WTC11 (cell line): ENCODE results near the gene TEP1. TPM values are rescaled to one million over a fixed set of nuclear protein-coding genes. Genes with fewer than 3 reads are reported as not detected.

Experiments used
- ATAC-seq: fragments of 200-7000 bp; cut with Tn5 transposase; 2 replicates; pipeline ENCODE4 v1.10.0; 2021; ENCODE audit warnings: mild to moderate bottlenecking, moderate library complexity
- CTCF ChIA-PET: fragments of 300-600 bp; sonication (Branson Sonifier 250); formaldehyde crosslinking; loops from one replicate; lab custom pipeline; 2021; ENCODE audit warnings: antibody characterized with exemption; lab: Charles Lee
- POLR2A ChIA-PET: fragments of 350-600 bp; sonication (Branson Sonifier 250); formaldehyde crosslinking; loops from one replicate; lab custom pipeline; 2021; ENCODE audit warnings: antibody characterized with exemption; lab: Charles Lee
- DNase-seq: peaks from one replicate; pipeline ENCODE4 v3.0.0; 2021; ENCODE audit warnings: low spot score
- H3K27ac Mint-ChIP-seq: 2 replicates; pipeline ENCODE4 v1.8.0; 2021; ENCODE audit warnings: mixed read lengths
- H3K27me3 Mint-ChIP-seq: 2 replicates; pipeline ENCODE4 v1.8.0; 2021; ENCODE audit warnings: low read depth, mild to moderate bottlenecking, moderate library complexity, mixed read lengths
- H3K36me3 Mint-ChIP-seq: 2 replicates; pipeline ENCODE4 v1.8.0; 2021; ENCODE audit warnings: mixed read lengths
- H3K4me1 Mint-ChIP-seq: 2 replicates; pipeline ENCODE4 v1.8.0; 2022; ENCODE audit warnings: mixed read lengths
- H3K4me3 Mint-ChIP-seq: 2 replicates; pipeline ENCODE4 v1.8.0; 2021; ENCODE audit warnings: mild to moderate bottlenecking, moderate library complexity, mixed read lengths
- H3K9me3 Mint-ChIP-seq: 2 replicates; pipeline ENCODE4 v1.8.0; 2021; ENCODE audit warnings: mixed read lengths
- ATF1 ChIP-seq: sonication (generic); formaldehyde crosslinking; IDR thresholded peaks from 2 replicates; pipeline ENCODE4 v1.8.1; 2023; ENCODE audit warnings: mild to moderate bottlenecking, moderate library complexity, missing genetic modification reagents
- CREB1 ChIP-seq: sonication (generic); formaldehyde crosslinking; IDR thresholded peaks from 2 replicates; pipeline ENCODE4 v1.8.0; 2023; ENCODE audit warnings: mild to moderate bottlenecking, missing genetic modification reagents
- E2F1 ChIP-seq: sonication (generic); formaldehyde crosslinking; IDR thresholded peaks from 2 replicates; pipeline ENCODE4 v1.8.0; 2022; ENCODE audit warnings: mild to moderate bottlenecking, missing genetic modification reagents
- EMX1 ChIP-seq: fragments of 250-450 bp; sonication (Bioruptor Pico); IDR thresholded peaks from 2 replicates; pipeline ENCODE4 v1.8.0; 2021; ENCODE audit warnings: mild to moderate bottlenecking
- FOXJ3 ChIP-seq: sonication (generic); formaldehyde crosslinking; IDR thresholded peaks from 2 replicates; pipeline ENCODE4 v1.9.0; 2021; ENCODE audit warnings: missing genetic modification reagents, mild to moderate bottlenecking, borderline replicate concordance
- HMGA2 ChIP-seq: fragments of 250-450 bp; sonication (Bioruptor Pico); IDR thresholded peaks from 2 replicates; pipeline ENCODE4 v1.4.0; 2021; ENCODE audit warnings: mild to moderate bottlenecking, moderate library complexity
- HMGXB4 ChIP-seq: sonication (generic); formaldehyde crosslinking; IDR thresholded peaks from 2 replicates; pipeline ENCODE4 v1.8.1; 2023; ENCODE audit warnings: mild to moderate bottlenecking, moderate library complexity, missing genetic modification reagents
- IRF2 ChIP-seq: sonication (generic); formaldehyde crosslinking; IDR thresholded peaks from 2 replicates; pipeline ENCODE4 v1.8.0; 2022; ENCODE audit warnings: low read depth, missing genetic modification reagents, borderline replicate concordance
- MAX ChIP-seq: sonication (generic); formaldehyde crosslinking; IDR thresholded peaks from 2 replicates; pipeline ENCODE4 v1.8.0; 2022; ENCODE audit warnings: mild to moderate bottlenecking, missing genetic modification reagents
- NFYB ChIP-seq: sonication (generic); formaldehyde crosslinking; conservative IDR thresholded peaks from 2 replicates; pipeline ENCODE4 v1.8.0; 2022; ENCODE audit warnings: low read depth, missing genetic modification reagents
- PRDM15 ChIP-seq: sonication (generic); formaldehyde crosslinking; IDR thresholded peaks from 2 replicates; pipeline ENCODE4 v1.8.0; 2022; ENCODE audit warnings: missing genetic modification reagents
- PRRX2 ChIP-seq: fragments of 250-450 bp; sonication (Bioruptor Pico); IDR thresholded peaks from 2 replicates; pipeline ENCODE4 v1.8.0; 2021; ENCODE audit warnings: mild to moderate bottlenecking
- SP1 ChIP-seq: sonication (generic); formaldehyde crosslinking; conservative IDR thresholded peaks from 2 replicates; pipeline ENCODE4 v1.8.1; 2022; ENCODE audit warnings: missing genetic modification reagents
- TCF7 ChIP-seq: sonication (generic); formaldehyde crosslinking; IDR thresholded peaks from 2 replicates; pipeline ENCODE4 v1.8.0; 2022; ENCODE audit warnings: mild to moderate bottlenecking, low read depth, missing genetic modification reagents, moderate library complexity
- ZBTB21 ChIP-seq: sonication (generic); formaldehyde crosslinking; IDR thresholded peaks from 2 replicates; pipeline ENCODE4 v1.8.1; 2023; ENCODE audit warnings: mild to moderate bottlenecking, missing genetic modification reagents, borderline replicate concordance
- ZBTB43 ChIP-seq: sonication (generic); formaldehyde crosslinking; IDR thresholded peaks from 2 replicates; pipeline ENCODE4 v1.8.1; 2023; ENCODE audit warnings: mild to moderate bottlenecking, missing genetic modification reagents
- ZMAT4 ChIP-seq: fragments of 250-450 bp; sonication (Bioruptor Pico); IDR thresholded peaks from 2 replicates; pipeline ENCODE4 v1.9.0; 2021; ENCODE audit warnings: mild to moderate bottlenecking
- ZNF281 ChIP-seq: sonication (generic); formaldehyde crosslinking; IDR thresholded peaks from 2 replicates; pipeline ENCODE4 v1.8.0; 2023; ENCODE audit warnings: mild to moderate bottlenecking, missing genetic modification reagents
- ZNF396 ChIP-seq: fragments of 250-450 bp; sonication (Bioruptor Pico); IDR thresholded peaks from 2 replicates; pipeline ENCODE4 v1.8.0; 2021; ENCODE audit warnings: mild to moderate bottlenecking, moderate library complexity, borderline replicate concordance
- ZNF423 ChIP-seq: fragments of 250-450 bp; sonication (Bioruptor Pico); IDR thresholded peaks from 2 replicates; pipeline ENCODE4 v2.1.2; 2022; ENCODE audit warnings: mild to moderate bottlenecking, moderate library complexity
- total RNA-seq: library from RNA; stranded (reverse); gene quantifications from 3 replicates; pipeline ENCODE4 v1.2.3, GENCODE V29; 2021

The TEP1 gene
- total RNA-seq, 1 experiment from 2014 or later, result 16.0 TPM

GRCh38 chr14:20400589-20400964, 12.7 kb downstream of the TEP1 start:
- no peak overlapping the region for H3K4me3 Mint-ChIP-seq
- POLR2A ChIA-PET, result no interaction called here

GRCh38 chr14:20397511-20397910, 15.8 kb downstream of the TEP1 start:
- DNase-seq (no peak), ATAC-seq (no peak)
- Mint-ChIP-seq H3K4me1 (no peaks in the 10 kb centered on the region), H3K27me3 (no peaks in the 10 kb centered on the region), H3K27ac (no peak overlapping the region), H3K4me3 (no peak overlapping the region), H3K9me3 (no peaks in the 10 kb centered on the region), H3K36me3 (peaks cover 25% of the 10 kb centered on the region)
- ChIA-PET POLR2A (no interaction called here), CTCF (interaction anchor here (0.7 kb wide), 1 partner anchor 151 kb away, joined by 3 read pairs; no protein-coding TSS in a partner anchor)
- no peak for TF ChIP-seq E2F1
- no peak for TF ChIP-seq SP1 (CRISPR knock-in tag)
- no peak for TF ChIP-seq HMGA2 (CRISPR knock-in tag)
- TF ChIP-seq PRDM15 (CRISPR knock-in tag), result no peak
- no peak for TF ChIP-seq TCF7 (CRISPR knock-in tag)
- TF ChIP-seq ZBTB43 (CRISPR knock-in tag), result no peak
- no peak for TF ChIP-seq ZNF281 (CRISPR knock-in tag)
- no peak for TF ChIP-seq FOXJ3 (CRISPR knock-in tag)
- no peak for TF ChIP-seq IRF2 (CRISPR knock-in tag)
- TF ChIP-seq ZMAT4 (CRISPR knock-in tag), result no peak
- TF ChIP-seq MAX (CRISPR knock-in tag), result no peak
- no peak for TF ChIP-seq HMGXB4 (CRISPR knock-in tag)
- TF ChIP-seq NFYB (CRISPR knock-in tag), result no peak
- no peak for TF ChIP-seq ZBTB21 (CRISPR knock-in tag)
- TF ChIP-seq ZNF396 (CRISPR knock-in tag), result no peak
- TF ChIP-seq EMX1 (CRISPR knock-in tag), result no peak

More at GRCh38 chr14:20400589-20400964, 12.7 kb downstream of the TEP1 start:
- CTCF ChIA-PET, result no interaction called here
- ATAC-seq (no peak), DNase-seq (no peak)
- Mint-ChIP-seq H3K9me3 (no peaks in the 10 kb centered on the region), H3K27ac (no peak overlapping the region), H3K4me1 (no peaks in the 10 kb centered on the region), H3K27me3 (no peaks in the 10 kb centered on the region), H3K36me3 (peaks cover 26% of the 10 kb centered on the region)
- no peak for TF ChIP-seq ATF1 (CRISPR knock-in tag)
- TF ChIP-seq ZNF423 (CRISPR knock-in tag), result no peak
- TF ChIP-seq NFYB (CRISPR knock-in tag), result no peak
- TF ChIP-seq CREB1 (CRISPR knock-in tag), result no peak
- TF ChIP-seq PRRX2 (CRISPR knock-in tag), result no peak
